Neural progenitor cell (in vitro differentiated cells): ENCODE results near the gene PIWIL4.

Experiments
- CTCF ChIP-seq: fragments of 200-600 bp; sonication (generic); IDR thresholded peaks from 2 replicates; pipeline ENCODE4 v1.5.1; 2017; ENCODE audit warnings: antibody characterized with exemption, mild to moderate bottlenecking
- EZH2 ChIP-seq: fragments of 200-600 bp; sonication (generic); IDR thresholded peaks from 2 replicates; pipeline ENCODE4 v1.6.1; 2017; ENCODE audit warnings: antibody characterized with exemption, mild to moderate bottlenecking, moderate library complexity

DNA sequence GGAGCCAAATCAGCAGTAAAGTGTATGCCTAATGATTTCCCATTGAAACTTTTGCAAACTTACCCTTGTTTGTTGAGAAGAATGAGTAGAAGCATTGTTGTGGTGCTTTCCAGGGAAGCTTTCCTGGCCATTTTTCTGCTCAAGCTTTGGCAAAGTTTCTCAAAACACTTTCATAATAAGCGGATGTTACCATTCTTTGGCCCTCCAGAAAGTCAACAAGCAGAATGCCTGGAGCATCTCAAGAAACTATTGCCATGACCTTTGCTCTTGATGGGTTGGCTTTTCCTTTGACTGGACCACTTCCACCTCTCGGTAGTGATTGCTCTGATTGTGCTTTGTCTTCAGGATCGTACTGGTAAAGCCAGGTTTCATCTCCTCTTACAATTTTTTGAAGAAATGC lies 10.7 kb downstream of the PIWIL4 start:
- no peak for TF ChIP-seq EZH2
- TF ChIP-seq CTCF: no peak
